ENCODE data around the gene THAP12.
"Not testable (repeated sequence)": the region's sequence is repeated elsewhere in the genome, so short reads cannot be mapped to it uniquely, and the experiment has no call there.

The THAP12 gene

GRCh38 chr11:76327756-76328388 is 53.1 kb downstream of the THAP12 start:
- DNase-seq (ENCODE audit: low spot score) = no peak

- no peak for DNase-seq (ENCODE audit: low spot score)
Observed at GRCh38 chr11:76327202-76327601, 53.7 kb downstream of the THAP12 start.

- no peak for DNase-seq (ENCODE audit: low spot score)
Observed at GRCh38 chr11:76325185-76325584, 55.7 kb downstream of the THAP12 start.

GRCh38 chr11:76323804-76324203 is 57.1 kb downstream of the THAP12 start:
- DNase-seq (ENCODE audit: low spot score) = no peak

GRCh38 chr11:76323375-76323774 is 57.6 kb downstream of the THAP12 start:
- DNase-seq (ENCODE audit: low spot score) = not testable (repeated sequence)

- no peak for DNase-seq (ENCODE audit: low spot score)
Observed at GRCh38 chr11:76322942-76323341, 58.0 kb downstream of the THAP12 start.

GRCh38 chr11:76322540-76322939 is 58.4 kb downstream of the THAP12 start:
- no peak for DNase-seq (ENCODE audit: low spot score)

- DNase-seq (ENCODE audit: low spot score) = no peak
Observed at GRCh38 chr11:76321820-76322524, 59.0 kb downstream of the THAP12 start.

GRCh38 chr11:76321340-76321739 is 59.6 kb downstream of the THAP12 start:
- no peak for DNase-seq (ENCODE audit: low spot score)

- DNase-seq (ENCODE audit: low spot score) = no peak
Observed at GRCh38 chr11:76320929-76321328, 60.0 kb downstream of the THAP12 start.

- DNase-seq (ENCODE audit: low spot score) = not testable (repeated sequence)
Observed at GRCh38 chr11:76319798-76320197, 61.1 kb downstream of the THAP12 start.

- DNase-seq (ENCODE audit: low spot score) = peak; percentile 66
Observed at GRCh38 chr11:76318744-76319384, 62.1 kb downstream of the THAP12 start.

- no peak for DNase-seq (ENCODE audit: low spot score)
Observed at GRCh38 chr11:76317296-76317695, 63.6 kb downstream of the THAP12 start.

- DNase-seq (ENCODE audit: low spot score) = no peak
Observed at GRCh38 chr11:76316726-76317125, 64.2 kb downstream of the THAP12 start.

- DNase-seq (ENCODE audit: low spot score) = no peak
Observed at GRCh38 chr11:76315182-76315853, 65.6 kb downstream of the THAP12 start.

GRCh38 chr11:76314741-76315090 is 66.2 kb downstream of the THAP12 start:
- DNase-seq (ENCODE audit: low spot score) = no peak

GRCh38 chr11:76313913-76314740 is 66.8 kb downstream of the THAP12 start:
- DNase-seq (ENCODE audit: low spot score) = no peak

GRCh38 chr11:76313271-76313670 is 67.7 kb downstream of the THAP12 start:
- DNase-seq (ENCODE audit: low spot score) = no peak

- DNase-seq (ENCODE audit: low spot score) = no peak
Observed at GRCh38 chr11:76310832-76311595, 69.9 kb downstream of the THAP12 start.

GRCh38 chr11:76307978-76308747 is 72.8 kb downstream of the THAP12 start:
- DNase-seq (ENCODE audit: low spot score) = no peak
